Ishikawa (cell line): Measurements from ENCODE around the gene NABP2.

Source experiments
- CEBPB ChIP-seq: IDR thresholded peaks from 2 replicates; pipeline ENCODE4 v1.6.1; 2012
- CREB1 ChIP-seq: IDR thresholded peaks from 2 replicates; pipeline ENCODE4 v1.6.1; 2012; ENCODE audit warnings: low read depth
- EGR1 ChIP-seq: IDR thresholded peaks from 2 replicates; pipeline ENCODE4 v1.6.1; 2012
- EP300 ChIP-seq: IDR thresholded peaks from 2 replicates; pipeline ENCODE4 v1.6.1; 2012; ENCODE audit warnings: borderline replicate concordance
- FOXM1 ChIP-seq: IDR thresholded peaks from 2 replicates; pipeline ENCODE4 v1.6.1; 2012; ENCODE audit warnings: low read depth, borderline replicate concordance
- MAX ChIP-seq: IDR thresholded peaks from 2 replicates; pipeline ENCODE4 v1.6.1; 2012
- NFIC ChIP-seq: IDR thresholded peaks from 2 replicates; pipeline ENCODE4 v1.6.1; 2012
- RAD21 ChIP-seq: IDR thresholded peaks from 2 replicates; pipeline ENCODE4 v1.6.1; 2012; ENCODE audit warnings: low read depth
- REST ChIP-seq: IDR thresholded peaks from 2 replicates; pipeline ENCODE4 v1.6.1; 2012; ENCODE audit warnings: low read depth, mild to moderate bottlenecking
- TAF1 ChIP-seq: IDR thresholded peaks from 2 replicates; pipeline ENCODE4 v1.6.1; 2012; ENCODE audit warnings: low read depth, mild to moderate bottlenecking
- TCF12 ChIP-seq: IDR thresholded peaks from 2 replicates; pipeline ENCODE4 v1.6.1; 2012; ENCODE audit warnings: low read depth
- TEAD4 ChIP-seq: IDR thresholded peaks from 2 replicates; pipeline ENCODE4 v1.6.1; 2012
- USF1 ChIP-seq: IDR thresholded peaks from 2 replicates; pipeline ENCODE4 v1.6.1; 2012
- YY1 ChIP-seq: IDR thresholded peaks from 2 replicates; pipeline ENCODE4 v1.6.1; 2012; ENCODE audit warnings: low read depth
- ZBTB7A ChIP-seq: IDR thresholded peaks from 2 replicates; pipeline ENCODE4 v1.6.1; 2012; ENCODE audit warnings: low read depth

Gene NABP2

GRCh38 chr12:56234746-56235436 is 10.7 kb downstream of the NABP2 start:
- TF ChIP-seq CREB1 (no peak), TAF1 (no peak), ZBTB7A (no peak), CEBPB (no peak), TCF12 (no peak), TEAD4 (no peak), MAX (no peak), USF1 (no peak), YY1 (no peak), EP300 (no peak), FOXM1 (no peak), REST (no peak), NFIC (no peak), EGR1 (no peak)

GRCh38 chr12:56236091-56236490 is 11.9 kb downstream of the NABP2 start:
- TF ChIP-seq TEAD4 (no peak), RAD21 (no peak), CEBPB (no peak), NFIC (no peak), USF1 (no peak), CREB1 (no peak), YY1 (no peak), REST (no peak), TAF1 (no peak), ZBTB7A (no peak), TCF12 (no peak), EP300 (no peak), FOXM1 (no peak), EGR1 (no peak), MAX (no peak)

GRCh38 chr12:56236985-56237384 is 12.8 kb downstream of the NABP2 start:
- TF ChIP-seq CREB1, result no peak
- TF ChIP-seq NFIC, result no peak
- TF ChIP-seq CEBPB, result no peak
- no peak for TF ChIP-seq TAF1
- no peak for TF ChIP-seq TEAD4
- no peak for TF ChIP-seq TCF12

- no peak for TF ChIP-seq CREB1
Observed at GRCh38 chr12:56237552-56237951, 13.4 kb downstream of the NABP2 start.

- TF ChIP-seq TEAD4, result no peak
- TF ChIP-seq CREB1, result no peak
- no peak for TF ChIP-seq EP300
- TF ChIP-seq MAX, result no peak
- no peak for TF ChIP-seq YY1
- TF ChIP-seq REST, result no peak
- no peak for TF ChIP-seq CEBPB
- no peak for TF ChIP-seq ZBTB7A
- no peak for TF ChIP-seq TAF1
- TF ChIP-seq EGR1, result no peak
- TF ChIP-seq NFIC, result no peak
- TF ChIP-seq RAD21, result no peak
- TF ChIP-seq TCF12, result no peak
- no peak for TF ChIP-seq USF1
- TF ChIP-seq FOXM1, result no peak
Observed at GRCh38 chr12:56241424-56242303, 17.5 kb downstream of the NABP2 start.
